GDM1 (cell line): ENCODE results near the gene KCND1.
A peak's percentile ranks its signal among the peaks of the same experiment; 100 is the strongest.

Experiments
- DNase-seq: peaks from one replicate; lab custom pipeline; 2025; lab: John Stamatoyannopoulos, UW

The KCND1 gene

GRCh38 chrX:48911412-48912182 lies 60.0 kb downstream of the KCND1 start, which contains the start of gene SLC35A2:
Gene SLC35A2 (minus strand): TSS chrX:48911646. CDS start chrX:48911636, 10 bp downstream.
- peak; percentile 48 for DNase-seq
